Endothelial cell of umbilical vein (primary cell): ENCODE results near the gene CFHR3.

Source experiments
- CTCF ChIP-seq, 2 donors: IDR thresholded peaks; 1 replicate in 1 of 2; 2 replicates in 1 of 2; pipeline ENCODE4 v1.5.1; 2011; ENCODE audit warnings: low read length in 2 of 2, mild to moderate bottlenecking in 2 of 2, moderate library complexity in 2 of 2, control low read depth in 1 of 2, inconsistent platforms in 1 of 2, low read depth in 1 of 2; ENCODE audit not compliant: insufficient read depth in 1 of 2; ENCODE audit errors: extremely low read depth in 1 of 2
- GATA2 ChIP-seq: IDR thresholded peaks from 2 replicates; pipeline ENCODE4 v1.7.0; 2011; ENCODE audit warnings: low read depth, mild to moderate bottlenecking, moderate library complexity, mixed read lengths, low read length; ENCODE audit not compliant: insufficient read length, insufficient read depth
- JUN ChIP-seq: IDR thresholded peaks from 2 replicates; pipeline ENCODE4 v1.6.1; 2011; ENCODE audit warnings: borderline replicate concordance, low read depth; ENCODE audit not compliant: insufficient read length, insufficient read depth
- MYC ChIP-seq: IDR thresholded peaks from one replicate; pipeline ENCODE4 v1.6.1; 2011; ENCODE audit warnings: mild to moderate bottlenecking, low read depth, low read length
- POLR2A ChIP-seq: IDR thresholded peaks from 2 replicates; pipeline ENCODE4 v1.6.1; 2012; ENCODE audit warnings: low read depth, mild to moderate bottlenecking, control low read depth, low read length

- TF ChIP-seq MYC (no peak), CTCF (IDR thresholded peaks at IDR 0.05; ENCODE audit: extremely low read depth in 1 of 2, insufficient read depth in 1 of 2, low read depth in 1 of 2, low read length in 2 of 2) (no peak), POLR2A (no peak), GATA2 (no peak), JUN (no peak)
These were observed 23.3 kb downstream of the CFHR3 start for GRCh38 chr1:196797891-196798290.
